Smooth muscle cell (in vitro differentiated cells): ENCODE data around the gene GFOD2. TPM values are rescaled to one million over a fixed set of nuclear protein-coding genes. Genes with fewer than 3 reads are reported as not detected.

Experiments used
- DNase-seq: peaks from one replicate; lab custom pipeline; 2025; ENCODE audit not compliant: unreplicated experiment; lab: John Stamatoyannopoulos, UW
- H2AFZ ChIP-seq: fragments of 200-600 bp; sonication (generic); 2 replicates; pipeline ENCODE4 v1.6.0; 2016; ENCODE audit warnings: antibody characterized with exemption, low read depth, mild to moderate bottlenecking
- H3F3A ChIP-seq: fragments of 200-600 bp; sonication (generic); 2 replicates; pipeline ENCODE4 v1.6.0; 2017; ENCODE audit warnings: antibody characterized with exemption, low read depth
- H3K27ac ChIP-seq: fragments of 200-600 bp; sonication (generic); 2 replicates; pipeline ENCODE4 v1.5.1; 2016; ENCODE audit warnings: low read depth, mild to moderate bottlenecking
- H3K27me3 ChIP-seq: fragments of 200-600 bp; sonication (generic); 2 replicates; pipeline ENCODE4 v1.6.1; 2016; ENCODE audit warnings: low read depth, mild to moderate bottlenecking
- H3K36me3 ChIP-seq: fragments of 200-600 bp; sonication (generic); 2 replicates; pipeline ENCODE4 v1.5.1; 2016; ENCODE audit warnings: low read depth
- H3K4me1 ChIP-seq: fragments of 200-600 bp; sonication (generic); 2 replicates; pipeline ENCODE4 v1.5.1; 2016; ENCODE audit warnings: low read depth
- H3K4me2 ChIP-seq: fragments of 200-600 bp; sonication (generic); 2 replicates; pipeline ENCODE4 v1.6.0; 2016; ENCODE audit warnings: mild to moderate bottlenecking
- H3K4me3 ChIP-seq: fragments of 200-600 bp; sonication (generic); 2 replicates; pipeline ENCODE4 v1.5.1; 2016; ENCODE audit warnings: mild to moderate bottlenecking
- H3K79me2 ChIP-seq: fragments of 200-600 bp; sonication (generic); 2 replicates; pipeline ENCODE4 v1.6.0; 2016; ENCODE audit warnings: low read depth, mild to moderate bottlenecking
- H3K9ac ChIP-seq: fragments of 200-600 bp; sonication (generic); 2 replicates; pipeline ENCODE4 v1.6.0; 2016; ENCODE audit warnings: low read depth
- H3K9me3 ChIP-seq: fragments of 200-600 bp; sonication (generic); replicated peaks from 2 replicates; pipeline ENCODE4 v1.5.1; 2016; ENCODE audit warnings: low read depth
- H4K20me1 ChIP-seq: fragments of 200-600 bp; sonication (generic); 2 replicates; pipeline ENCODE4 v1.6.0; 2016; ENCODE audit warnings: low read depth
- CTCF ChIP-seq: fragments of 200-600 bp; sonication (generic); IDR thresholded peaks from 2 replicates; pipeline ENCODE4 v1.5.1; 2017; ENCODE audit warnings: borderline replicate concordance, mild to moderate bottlenecking, antibody characterized with exemption; ENCODE audit not compliant: insufficient read depth, poor library complexity, severe bottlenecking
- WGBS: methylation state at CpG from one replicate; pipeline ENCODE4 v1.1.7; 2016; ENCODE audit warnings: low lambda C conversion rate; 5-methylcytosine and 5-hydroxymethylcytosine counted together
- polyA plus RNA-seq: library from polyadenylated mRNA; unstranded; fragments of >200 nt; fragmentation: Nextera tagmentation; extraction: Ambion mirVana; gene quantifications from 2 replicates; pipeline ENCODE4 v1.2.1, GENCODE V29; 2016
- total RNA-seq: library from RNA; depleted of rRNA; stranded (reverse); fragments of >200 nt; gene quantifications from 2 replicates; pipeline ENCODE4 v1.2.3, GENCODE V29; 2014

Gene GFOD2
- 10.6 and 15.1 TPM in 2 replicates for total RNA-seq
- polyA plus RNA-seq: 15.0 and 24.0 TPM in 2 replicates

GRCh38 chr16:67719048-67719777 lies at the start of gene GFOD2:
Gene GFOD2 (minus strand): TSS chr16:67719316. CDS start chr16:67685715, 33,601 bp downstream.
- TF ChIP-seq CTCF: no peak
- H3K36me3 ChIP-seq: no peaks in the 10 kb centered on the region
- peak within 1 kb of the TSS; percentile 90 for H3K4me2 ChIP-seq
- peaks cover 13% of the 10 kb centered on the region for H3K4me1 ChIP-seq
- no peaks in the 10 kb centered on the region for H3F3A ChIP-seq
- H3K9me3 ChIP-seq: no peaks in the 10 kb centered on the region
- H2AFZ ChIP-seq: peak within 1 kb of the TSS; percentile 69
- peak within 1 kb of the TSS; percentile 92 for H3K4me3 ChIP-seq
- peak within 1 kb of the TSS; percentile 90 for H3K9ac ChIP-seq
- peak; percentile 96 for DNase-seq
- H3K79me2 ChIP-seq: peaks cover 47% of the 10 kb centered on the region
- H3K27me3 ChIP-seq: no peaks in the 10 kb centered on the region
- 1% methylated on average over 57 of the region's 59 CpGs for WGBS
- peaks cover 34% of the 10 kb centered on the region for H4K20me1 ChIP-seq
- H3K27ac ChIP-seq: peak within 1 kb of the TSS; percentile 92

- H3K36me3 ChIP-seq: no peaks in the 10 kb centered on the region
- H3K4me3 ChIP-seq: no peak overlapping the region
- peaks cover 79% of the 10 kb centered on the region for H4K20me1 ChIP-seq
- H3F3A ChIP-seq: peaks cover 9% of the 10 kb centered on the region
- H3K79me2 ChIP-seq: no peaks in the 10 kb centered on the region
- no peaks in the 10 kb centered on the region for H3K27me3 ChIP-seq
- no peaks in the 10 kb centered on the region for H3K4me1 ChIP-seq
- 32% methylated on average over 7 of the region's 7 CpGs for WGBS
- TF ChIP-seq CTCF: no peak
- no peaks in the 10 kb centered on the region for H3K9me3 ChIP-seq
- no peak overlapping the region for H3K4me2 ChIP-seq
- no peak for DNase-seq
- H2AFZ ChIP-seq: no peak overlapping the region
- H3K27ac ChIP-seq: peak overlapping the region; percentile 59
- H3K9ac ChIP-seq: no peak overlapping the region
These were observed 48.8 kb upstream of the GFOD2 start for GRCh38 chr16:67767953-67768352.

- Histone ChIP-seq H3K4me2 (no peak overlapping the region), H3K4me1 (no peaks in the 10 kb centered on the region), H3K27ac (no peak overlapping the region), H3K9me3 (no peaks in the 10 kb centered on the region), H3K36me3 (no peaks in the 10 kb centered on the region), H3K9ac (no peak overlapping the region), H3F3A (peaks cover 9% of the 10 kb centered on the region), H3K27me3 (no peaks in the 10 kb centered on the region), H3K4me3 (no peak overlapping the region), H2AFZ (no peak overlapping the region), H3K79me2 (no peaks in the 10 kb centered on the region), H4K20me1 (peaks cover 78% of the 10 kb centered on the region)
- WGBS: 75% methylated on average over 4 of the region's 4 CpGs
- DNase-seq: no peak
- TF ChIP-seq CTCF: no peak
These were observed 47.2 kb upstream of the GFOD2 start for GRCh38 chr16:67766291-67766690.
